GM23248 (cell line): ENCODE measurements around the gene COL23A1. TPM values are rescaled to one million over a fixed set of nuclear protein-coding genes. Genes with fewer than 3 reads are reported as not detected.
A peak's percentile ranks its signal among the peaks of the same experiment; 100 is the strongest.
"Not testable (repeated sequence)": the region's sequence is repeated elsewhere in the genome, so short reads cannot be mapped to it uniquely, and the experiment has no call there.

ENCODE experiments used
- DNase-seq: peaks from one replicate; pipeline ENCODE4 v3.0.0-alpha.2; 2015
- H2AFZ ChIP-seq: fragments of 200-600 bp; sonication (generic); 2 replicates; pipeline ENCODE4 v1.6.1; 2016; ENCODE audit warnings: antibody characterized with exemption
- H3F3A ChIP-seq: fragments of 200-600 bp; sonication (generic); 2 replicates; pipeline ENCODE4 v1.6.1; 2016; ENCODE audit warnings: mild to moderate bottlenecking, antibody characterized with exemption, mixed run types; ENCODE audit not compliant: insufficient read depth
- H3K27ac ChIP-seq: fragments of 200-600 bp; sonication (generic); 2 replicates; pipeline ENCODE4 v1.5.1; 2016; ENCODE audit warnings: mild to moderate bottlenecking
- H3K27me3 ChIP-seq: fragments of 200-600 bp; sonication (generic); replicated peaks from 2 replicates; pipeline ENCODE4 v1.6.1; 2016; ENCODE audit warnings: mild to moderate bottlenecking; ENCODE audit not compliant: insufficient read depth
- H3K36me3 ChIP-seq: fragments of 200-600 bp; sonication (generic); 2 replicates; pipeline ENCODE4 v1.6.1; 2016; ENCODE audit warnings: low read depth, mild to moderate bottlenecking
- H3K4me1 ChIP-seq: fragments of 200-600 bp; sonication (generic); 2 replicates; pipeline ENCODE4 v1.6.1; 2016; ENCODE audit warnings: mild to moderate bottlenecking; ENCODE audit not compliant: insufficient read depth
- H3K4me2 ChIP-seq: fragments of 200-600 bp; sonication (generic); one replicate; pipeline ENCODE4 v1.6.1; 2016; ENCODE audit warnings: mild to moderate bottlenecking; ENCODE audit not compliant: unreplicated experiment
- H3K4me3 ChIP-seq: fragments of 200-600 bp; sonication (generic); 2 replicates; pipeline ENCODE4 v1.5.1; 2016; ENCODE audit warnings: mild to moderate bottlenecking
- H3K79me2 ChIP-seq: fragments of 200-600 bp; sonication (generic); 2 replicates; pipeline ENCODE4 v1.6.1; 2016; ENCODE audit warnings: mild to moderate bottlenecking; ENCODE audit not compliant: insufficient read depth
- H3K9ac ChIP-seq: fragments of 200-600 bp; sonication (generic); 2 replicates; pipeline ENCODE4 v1.6.1; 2016; ENCODE audit warnings: mild to moderate bottlenecking
- H3K9me2 ChIP-seq: fragments of 200-600 bp; sonication (generic); 2 replicates; pipeline ENCODE4 v1.6.1; 2016; ENCODE audit warnings: mixed run types, mild to moderate bottlenecking, moderate library complexity; ENCODE audit not compliant: insufficient read depth
- H3K9me3 ChIP-seq: fragments of 200-600 bp; sonication (generic); one replicate; pipeline ENCODE4 v1.6.1; 2017; ENCODE audit warnings: low read depth
- H4K20me1 ChIP-seq: fragments of 200-600 bp; sonication (generic); 2 replicates; pipeline ENCODE4 v1.6.0; 2016; ENCODE audit not compliant: insufficient read depth
- EZH2 ChIP-seq: fragments of 200-600 bp; sonication (generic); IDR thresholded peaks from 2 replicates; pipeline ENCODE4 v1.6.1; 2018; ENCODE audit warnings: antibody characterized with exemption, mild to moderate bottlenecking; ENCODE audit not compliant: insufficient read depth, poor library complexity, severe bottlenecking
- EZH2phosphoT487 ChIP-seq: fragments of 200-600 bp; sonication (generic); IDR thresholded peaks from 2 replicates; pipeline ENCODE4 v1.6.1; 2018; ENCODE audit warnings: antibody characterized with exemption, moderate library complexity, mild to moderate bottlenecking, low read depth; ENCODE audit not compliant: insufficient read depth
- WGBS, 2 experiments: methylation state at CpG; one replicate each; pipeline ENCODE4 v1.1.6; 2015 to 2017; ENCODE audit warnings: low lambda C conversion rate in 2 of 2, low coverage in 1 of 2; ENCODE audit errors: missing lambda C conversion rate in 2 of 2; 5-methylcytosine and 5-hydroxymethylcytosine counted together
- in situ Hi-C: fragments of 300-500 bp; cut with MboI; formaldehyde crosslinking; loops from 2 replicates; pipeline ENCODE4 v1.15.0; 2020
- polyA plus RNA-seq: library from polyadenylated mRNA; unstranded; fragments of >200 nt; fragmentation: Nextera tagmentation; extraction: Ambion mirVana; gene quantifications from 2 replicates; pipeline ENCODE4 v1.2.1, GENCODE V29; 2016
- total RNA-seq: library from RNA; depleted of rRNA; stranded (reverse); fragments of >200 nt; shearing (Covaris generic); gene quantifications from 2 replicates; pipeline ENCODE4 v1.2.3, GENCODE V29; 2014

The COL23A1 gene
- total and polyA plus RNA-seq, 2 experiments from 2014 or later: not detected

DNA sequence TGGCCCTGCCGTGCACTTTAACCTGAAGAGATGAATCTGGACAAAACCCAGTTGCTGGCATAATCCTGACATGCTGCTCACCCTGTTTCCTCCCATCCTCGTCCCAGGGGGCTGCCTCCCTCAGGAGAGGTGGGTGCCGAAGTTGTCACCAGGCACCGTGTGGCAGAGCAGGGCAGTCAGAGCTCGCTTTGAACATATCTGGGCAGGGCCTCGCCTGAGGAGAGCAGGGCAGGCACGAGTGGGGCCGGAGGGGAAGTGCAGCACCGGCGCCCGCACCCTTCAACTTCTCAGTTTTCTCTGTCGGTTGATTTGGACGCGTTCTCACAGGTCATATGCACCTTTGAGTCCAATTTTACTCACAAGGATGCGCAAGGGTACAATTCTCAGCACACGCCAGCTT lies 216.5 kb downstream of the COL23A1 start:
- no peaks in the 10 kb centered on the region for H3K36me3 ChIP-seq
- WGBS, 2 experiments: 67 to 69% methylated on average over 16 of the region's 16 CpGs
- H3K79me2 ChIP-seq: no peaks in the 10 kb centered on the region
- H3K27me3 ChIP-seq: no peaks in the 10 kb centered on the region
- TF ChIP-seq EZH2 (no peak), EZH2phosphoT487 (no peak)
- no peak overlapping the region for H3K4me3 ChIP-seq
- no peaks in the 10 kb centered on the region for H4K20me1 ChIP-seq
- no peak overlapping the region for H3K4me2 ChIP-seq
- no peak overlapping the region for H2AFZ ChIP-seq
- H3K9me2 ChIP-seq: no peaks in the 10 kb centered on the region
- H3K9me3 ChIP-seq: no peaks in the 10 kb centered on the region
- no peaks in the 10 kb centered on the region for H3F3A ChIP-seq
- in situ Hi-C loops: no loop called here
- H3K4me1 ChIP-seq: no peaks in the 10 kb centered on the region
- H3K27ac ChIP-seq: no peak overlapping the region
- DNase-seq: no peak
- H3K9ac ChIP-seq: no peak overlapping the region

- Histone ChIP-seq H4K20me1 (no peaks in the 10 kb centered on the region), H3K4me2 (no peak overlapping the region), H3F3A (no peaks in the 10 kb centered on the region), H3K9me3 (no peaks in the 10 kb centered on the region), H3K9me2 (no peaks in the 10 kb centered on the region), H3K9ac (no peak overlapping the region), H3K36me3 (no peaks in the 10 kb centered on the region), H2AFZ (no peak overlapping the region), H3K4me3 (no peak overlapping the region), H3K27ac (no peak overlapping the region), H3K79me2 (no peaks in the 10 kb centered on the region), H3K27me3 (no peaks in the 10 kb centered on the region), H3K4me1 (no peaks in the 10 kb centered on the region)
- peak; percentile 18 for DNase-seq
- TF ChIP-seq EZH2 (no peak), EZH2phosphoT487 (no peak)
- WGBS, 2 experiments: 3 to 4% methylated on average over 17 of the region's 17 CpGs
- in situ Hi-C loops: no loop called here
Measured at GRCh38 chr5:178372142-178372571, 218.0 kb downstream of the COL23A1 start.

DNA sequence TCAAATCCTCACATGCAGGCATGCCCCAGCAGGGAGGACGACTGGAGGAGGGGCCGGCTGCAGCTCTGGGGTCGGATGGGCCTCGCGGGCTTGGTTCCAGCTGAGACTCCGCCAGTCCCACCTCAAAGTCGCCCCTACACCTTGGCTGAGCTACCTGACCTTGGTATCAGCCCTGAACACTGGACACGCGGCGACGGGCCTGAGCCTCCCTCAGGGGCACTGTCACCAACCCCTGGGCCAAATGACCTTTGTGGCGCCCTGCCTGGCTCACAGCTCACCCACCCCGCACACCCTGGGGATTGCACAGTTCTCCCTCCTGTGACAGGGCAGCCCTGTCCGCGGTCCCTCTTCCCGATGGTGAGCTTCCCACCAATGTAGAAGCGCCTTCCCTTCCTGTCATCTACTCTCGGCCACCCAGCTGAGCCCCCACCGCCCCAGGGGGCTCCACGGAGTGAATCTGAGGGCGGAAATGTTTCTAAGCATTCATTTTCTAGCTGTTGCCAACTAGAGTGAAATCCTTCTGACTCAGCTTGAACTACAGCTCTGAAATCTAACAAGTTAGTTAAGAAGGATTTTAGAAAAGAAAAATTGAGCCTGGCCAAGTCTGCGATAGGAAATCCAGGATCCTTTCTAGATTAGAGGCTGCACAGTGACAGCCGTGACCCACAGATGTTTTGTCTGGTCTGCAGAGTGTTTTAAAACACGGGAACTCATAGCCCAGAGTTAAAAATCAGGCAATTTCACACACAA lies 218.7 kb downstream of the COL23A1 start:
- 41 to 43% methylated on average over 22 to 24 of the region's 24 CpGs for WGBS, 2 experiments
- Histone ChIP-seq H3K4me3 (no peak overlapping the region), H4K20me1 (no peaks in the 10 kb centered on the region), H3K4me2 (no peak overlapping the region), H3K79me2 (no peaks in the 10 kb centered on the region), H3K9ac (no peak overlapping the region), H3K4me1 (no peaks in the 10 kb centered on the region), H3K9me2 (no peaks in the 10 kb centered on the region), H3K27ac (no peak overlapping the region), H3K27me3 (no peaks in the 10 kb centered on the region), H3K9me3 (no peaks in the 10 kb centered on the region), H2AFZ (no peak overlapping the region), H3F3A (no peaks in the 10 kb centered on the region), H3K36me3 (no peaks in the 10 kb centered on the region)
- TF ChIP-seq EZH2: no peak
- no peak for TF ChIP-seq EZH2phosphoT487
- no peak for DNase-seq
- in situ Hi-C loops: no loop called here

DNA sequence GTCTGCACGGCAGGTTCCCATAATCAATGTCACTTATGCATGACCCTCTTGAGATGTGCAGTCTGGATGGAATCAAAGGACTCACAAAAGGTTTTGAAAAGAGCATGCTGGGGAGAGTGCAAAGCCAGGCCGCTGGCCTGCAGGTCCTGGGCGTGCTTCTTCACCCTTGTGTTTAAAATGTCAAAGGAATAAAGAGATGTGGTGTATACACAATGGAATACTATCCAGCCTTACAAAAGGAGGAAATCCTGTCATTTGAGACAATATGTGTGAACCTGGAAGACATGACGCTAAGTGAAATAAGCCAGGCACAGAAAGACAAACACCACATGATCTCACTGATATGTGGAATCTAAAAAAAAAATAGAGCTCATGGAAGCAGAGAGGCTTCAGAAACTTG lies 220.1 kb downstream of the COL23A1 start:
- no peaks in the 10 kb centered on the region for H3K79me2 ChIP-seq
- no peaks in the 10 kb centered on the region for H3K36me3 ChIP-seq
- in situ Hi-C loops: no loop called here
- H2AFZ ChIP-seq: no peak overlapping the region
- H3K4me2 ChIP-seq: no peak overlapping the region
- no peak overlapping the region for H3K4me3 ChIP-seq
- no peaks in the 10 kb centered on the region for H3K4me1 ChIP-seq
- no peaks in the 10 kb centered on the region for H3K9me2 ChIP-seq
- WGBS, 2 experiments: 46 to 49% methylated on average over 4 of the region's 4 CpGs
- H3F3A ChIP-seq: no peaks in the 10 kb centered on the region
- TF ChIP-seq EZH2 (no peak), EZH2phosphoT487 (no peak)
- DNase-seq: no peak
- no peaks in the 10 kb centered on the region for H3K27me3 ChIP-seq
- no peak overlapping the region for H3K9ac ChIP-seq
- no peaks in the 10 kb centered on the region for H4K20me1 ChIP-seq
- no peak overlapping the region for H3K27ac ChIP-seq
- no peaks in the 10 kb centered on the region for H3K9me3 ChIP-seq

- H3K4me3 ChIP-seq, H4K20me1 ChIP-seq, H3K9me3 ChIP-seq, in situ Hi-C loops, H3F3A ChIP-seq, H3K9me2 ChIP-seq, H3K9ac ChIP-seq, H3K27me3 ChIP-seq, H3K36me3 ChIP-seq, H3K27ac ChIP-seq, H3K79me2 ChIP-seq, H2AFZ ChIP-seq, H3K4me1 ChIP-seq, H3K4me2 ChIP-seq, DNase-seq: not testable (repeated sequence)
- WGBS, 2 experiments: 26 to 28% methylated on average over 3 of the region's 3 CpGs
Measured at GRCh38 chr5:178369469-178369868, 220.7 kb downstream of the COL23A1 start.
